GM23248 (cell line): ENCODE data around the gene B3GALNT2.

Source experiments
- EZH2 ChIP-seq: fragments of 200-600 bp; sonication (generic); IDR thresholded peaks from 2 replicates; pipeline ENCODE4 v1.6.1; 2018; ENCODE audit warnings: antibody characterized with exemption, mild to moderate bottlenecking; ENCODE audit not compliant: insufficient read depth, poor library complexity, severe bottlenecking
- EZH2phosphoT487 ChIP-seq: fragments of 200-600 bp; sonication (generic); IDR thresholded peaks from 2 replicates; pipeline ENCODE4 v1.6.1; 2018; ENCODE audit warnings: antibody characterized with exemption, moderate library complexity, mild to moderate bottlenecking, low read depth; ENCODE audit not compliant: insufficient read depth

GRCh38 chr1:235455823-235456222 is 48.4 kb downstream of the B3GALNT2 start:
- no peak for TF ChIP-seq EZH2
- no peak for TF ChIP-seq EZH2phosphoT487
